ENCODE measurements around the gene CGNL1. TPM values are rescaled to one million over a fixed set of nuclear protein-coding genes. Genes with fewer than 3 reads are reported as not detected.

The CGNL1 gene
- total RNA-seq, 1 donor from 2014 or later, result 3.0 TPM

- H2AFZ ChIP-seq (replicated peaks), result no peak overlapping the region
- H3K27me3 ChIP-seq, result peaks cover 2% of the 10 kb centered on the region
Measured at GRCh38 chr15:57583720-57584119, 207.4 kb downstream of the CGNL1 start.

DNA sequence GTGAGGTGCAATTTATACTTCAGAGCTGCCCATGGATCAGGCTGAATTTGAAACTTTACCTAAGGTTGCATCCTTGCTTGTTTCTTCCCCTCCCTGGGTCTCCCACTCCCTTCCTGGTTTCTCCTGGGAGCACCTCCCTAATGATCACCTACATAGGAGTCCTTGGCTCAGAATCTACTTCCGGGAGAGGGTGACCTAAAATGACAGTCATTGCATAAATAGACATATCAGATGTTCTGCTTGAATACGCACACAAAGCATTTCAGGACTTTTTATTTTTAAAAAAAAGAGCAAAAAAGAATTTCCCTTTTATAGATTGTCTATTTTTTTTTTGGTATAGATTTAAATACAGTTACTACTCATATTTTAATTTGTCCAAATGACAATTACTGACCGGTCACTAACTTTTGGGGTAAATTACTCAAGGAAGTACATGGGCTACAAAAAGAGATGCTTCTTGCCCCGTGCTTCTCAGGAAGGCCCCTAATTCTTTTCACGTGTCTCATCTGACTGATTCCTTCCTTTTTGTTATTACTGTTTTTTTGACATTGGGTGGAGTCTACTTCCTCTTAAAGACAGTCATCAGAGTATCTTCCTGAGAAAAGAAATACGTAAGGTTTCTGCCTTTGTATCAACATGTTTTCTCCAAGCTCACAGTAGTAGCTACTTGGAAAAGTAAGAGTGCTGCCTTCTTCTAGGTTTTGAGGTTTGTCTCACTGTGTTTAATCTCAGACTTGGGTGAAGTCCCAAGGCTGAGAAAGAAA is 210.5 kb downstream of the CGNL1 start:
- Mint-ChIP-seq H3K36me3 (no peaks in the 10 kb centered on the region), H3K9me3 (peaks cover 8% of the 10 kb centered on the region), H3K4me3 (no peak overlapping the region), H3K27ac (no peak overlapping the region), H3K27me3 (ENCODE audit: insufficient read depth, low read depth) (peaks cover 14% of the 10 kb centered on the region), H3K4me1 (peaks cover 3% of the 10 kb centered on the region)
- Histone ChIP-seq H4K20me1 (ENCODE audit: low read depth) (no peaks in the 10 kb centered on the region), H3K27me3 (peaks cover 34% of the 10 kb centered on the region), H3K79me2 (ENCODE audit: low read depth) (no peaks in the 10 kb centered on the region), H3F3A (ENCODE audit: low read depth) (no peaks in the 10 kb centered on the region), H3K36me3 (no peaks in the 10 kb centered on the region), H3K9me3 (ENCODE audit: low read depth) (no peaks in the 10 kb centered on the region), H3K9ac (no peak overlapping the region), H3K4me1 (no peaks in the 10 kb centered on the region), H2AFZ (replicated peaks) (no peak overlapping the region), H3K4me3 (no peak overlapping the region), H3K27ac (no peak overlapping the region), H3K4me2 (no peak overlapping the region)
- no peak for DNase-seq (ENCODE audit: low spot score)
- TF ChIP-seq EZH2phosphoT487 (IDR thresholded peaks at IDR 0.05) (no peak), EZH2 (IDR thresholded peaks at IDR 0.05) (no peak), CTCF (IDR thresholded peaks at IDR 0.05) (no peak)

More at GRCh38 chr15:57583720-57584119, 207.4 kb downstream of the CGNL1 start:
- Histone ChIP-seq H3F3A (ENCODE audit: low read depth) (no peaks in the 10 kb centered on the region), H3K4me1 (no peaks in the 10 kb centered on the region), H3K4me2 (no peak overlapping the region), H4K20me1 (ENCODE audit: low read depth) (no peaks in the 10 kb centered on the region), H3K36me3 (no peaks in the 10 kb centered on the region), H3K79me2 (ENCODE audit: low read depth) (no peaks in the 10 kb centered on the region), H3K9ac (no peak overlapping the region), H3K9me3 (ENCODE audit: low read depth) (no peaks in the 10 kb centered on the region), H3K27ac (no peak overlapping the region), H3K4me3 (no peak overlapping the region)
- no peak overlapping the region for H3K27ac Mint-ChIP-seq
- no peaks in the 10 kb centered on the region for H3K36me3 Mint-ChIP-seq
- no peak for TF ChIP-seq EZH2 (IDR thresholded peaks at IDR 0.05)
- no peak for TF ChIP-seq CTCF (IDR thresholded peaks at IDR 0.05)
- TF ChIP-seq EZH2phosphoT487 (IDR thresholded peaks at IDR 0.05), result no peak
- DNase-seq (ENCODE audit: low spot score), result no peak
- H3K9me3 Mint-ChIP-seq, result peaks cover 8% of the 10 kb centered on the region
- no peaks in the 10 kb centered on the region for H3K4me1 Mint-ChIP-seq
- peaks cover 7% of the 10 kb centered on the region for H3K27me3 Mint-ChIP-seq (ENCODE audit: insufficient read depth, low read depth)
- H3K4me3 Mint-ChIP-seq, result no peak overlapping the region

DNA sequence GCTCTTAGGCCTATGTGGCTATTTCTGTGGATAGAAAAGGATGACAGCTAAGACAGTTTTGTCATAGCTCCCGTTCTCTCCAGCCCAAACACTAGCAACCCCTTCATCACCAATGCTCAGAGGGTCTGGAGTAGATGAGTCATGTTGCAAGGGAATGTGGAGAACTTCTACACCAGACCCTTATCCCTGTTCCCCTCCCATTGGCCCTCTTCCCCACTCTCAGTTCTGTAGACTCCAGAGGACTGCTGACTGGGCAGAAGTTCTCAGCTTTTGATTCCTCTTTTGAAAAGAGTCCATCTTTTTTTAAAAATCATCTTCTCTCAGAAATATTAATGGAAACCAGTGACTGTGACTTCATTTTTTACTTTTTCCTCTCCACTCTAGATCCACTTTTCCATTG is 213.0 kb downstream of the CGNL1 start:
- Histone ChIP-seq H3K9me3 (ENCODE audit: low read depth) (no peaks in the 10 kb centered on the region), H3K4me2 (no peak overlapping the region), H3K9ac (no peak overlapping the region), H3K79me2 (ENCODE audit: low read depth) (no peaks in the 10 kb centered on the region), H3F3A (ENCODE audit: low read depth) (peaks cover 4% of the 10 kb centered on the region), H3K27me3 (peaks cover 58% of the 10 kb centered on the region), H3K4me1 (no peaks in the 10 kb centered on the region), H3K27ac (no peak overlapping the region), H3K36me3 (no peaks in the 10 kb centered on the region), H3K4me3 (no peak overlapping the region), H2AFZ (replicated peaks) (no peak overlapping the region), H4K20me1 (ENCODE audit: low read depth) (no peaks in the 10 kb centered on the region)
- DNase-seq (ENCODE audit: low spot score), result no peak
- no peak overlapping the region for H3K4me3 Mint-ChIP-seq
- peaks cover 22% of the 10 kb centered on the region for H3K27me3 Mint-ChIP-seq (ENCODE audit: insufficient read depth, low read depth)
- TF ChIP-seq EZH2 (IDR thresholded peaks at IDR 0.05) (no peak), EZH2phosphoT487 (IDR thresholded peaks at IDR 0.05) (no peak), CTCF (IDR thresholded peaks at IDR 0.05) (no peak)
- H3K4me1 Mint-ChIP-seq, result peaks cover 3% of the 10 kb centered on the region
- H3K9me3 Mint-ChIP-seq, result no peaks in the 10 kb centered on the region
- H3K36me3 Mint-ChIP-seq, result no peaks in the 10 kb centered on the region
- H3K27ac Mint-ChIP-seq, result no peak overlapping the region
